Liver (tissue), 3 donors: Measurements from ENCODE around the gene CFAP45.

ENCODE experiments used
- RXRA ChIP-seq, 2 donors: IDR thresholded peaks; 2 replicates each; pipeline ENCODE4 v1.6.1; 2017 to 2018; ENCODE audit warnings: antibody characterized with exemption in 2 of 2, mild to moderate bottlenecking in 1 of 2
- TAF1 ChIP-seq: conservative IDR thresholded peaks from 2 replicates; pipeline ENCODE4 v1.6.1; 2016; ENCODE audit warnings: antibody characterized with exemption, mild to moderate bottlenecking
- TF ChIP-seq, protein P1 (sequence below): fragments of 150-350 bp; IDR thresholded peaks from 2 replicates; pipeline ENCODE4 v1.5.1; 2017; ENCODE audit warnings: improper control_type of control experiment, low read depth, low read length; ENCODE audit not compliant: missing input control
- donor health status: healthy.
- donor health status: healthy.

DNA sequence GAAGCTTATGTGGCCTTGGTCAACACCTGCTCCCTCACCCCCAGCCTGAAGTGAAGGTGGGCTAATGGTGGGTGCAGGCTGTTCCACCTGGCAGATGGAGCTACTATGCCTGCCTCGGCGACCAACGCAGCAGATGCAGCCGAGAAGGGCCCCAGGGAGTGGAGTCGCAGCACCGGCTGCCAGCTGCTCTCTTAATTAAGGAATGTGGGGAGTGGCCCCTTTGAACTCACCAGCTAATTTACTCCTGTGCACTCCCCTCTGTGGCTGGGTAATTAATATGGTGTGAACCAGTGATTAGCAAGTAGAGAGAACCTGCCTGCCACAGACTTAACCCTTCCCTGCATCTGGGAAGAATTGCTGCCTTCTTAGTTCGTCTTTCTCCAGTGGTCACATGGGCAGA, 76.6 kb downstream of the CFAP45 start:
- TF ChIP-seq TAF1 (no peak), RXRA (IDR thresholded peaks at IDR 0.05) (no peak)
- TF ChIP-seq, protein P1, sequence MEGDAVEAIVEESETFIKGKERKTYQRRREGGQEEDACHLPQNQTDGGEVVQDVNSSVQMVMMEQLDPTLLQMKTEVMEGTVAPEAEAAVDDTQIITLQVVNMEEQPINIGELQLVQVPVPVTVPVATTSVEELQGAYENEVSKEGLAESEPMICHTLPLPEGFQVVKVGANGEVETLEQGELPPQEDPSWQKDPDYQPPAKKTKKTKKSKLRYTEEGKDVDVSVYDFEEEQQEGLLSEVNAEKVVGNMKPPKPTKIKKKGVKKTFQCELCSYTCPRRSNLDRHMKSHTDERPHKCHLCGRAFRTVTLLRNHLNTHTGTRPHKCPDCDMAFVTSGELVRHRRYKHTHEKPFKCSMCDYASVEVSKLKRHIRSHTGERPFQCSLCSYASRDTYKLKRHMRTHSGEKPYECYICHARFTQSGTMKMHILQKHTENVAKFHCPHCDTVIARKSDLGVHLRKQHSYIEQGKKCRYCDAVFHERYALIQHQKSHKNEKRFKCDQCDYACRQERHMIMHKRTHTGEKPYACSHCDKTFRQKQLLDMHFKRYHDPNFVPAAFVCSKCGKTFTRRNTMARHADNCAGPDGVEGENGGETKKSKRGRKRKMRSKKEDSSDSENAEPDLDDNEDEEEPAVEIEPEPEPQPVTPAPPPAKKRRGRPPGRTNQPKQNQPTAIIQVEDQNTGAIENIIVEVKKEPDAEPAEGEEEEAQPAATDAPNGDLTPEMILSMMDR, result no peak
